SH-SY5Y (cell line): ENCODE data around the gene ABTB1.

ENCODE experiments used
- GATA2 ChIP-seq: IDR thresholded peaks from 2 replicates; pipeline ENCODE4 v1.6.1; 2011; ENCODE audit warnings: mild to moderate bottlenecking, low read depth, low read length
- GATA3 ChIP-seq: IDR thresholded peaks from 2 replicates; pipeline ENCODE4 v1.6.1; 2011; ENCODE audit warnings: low read depth, mild to moderate bottlenecking, low read length, moderate library complexity

DNA sequence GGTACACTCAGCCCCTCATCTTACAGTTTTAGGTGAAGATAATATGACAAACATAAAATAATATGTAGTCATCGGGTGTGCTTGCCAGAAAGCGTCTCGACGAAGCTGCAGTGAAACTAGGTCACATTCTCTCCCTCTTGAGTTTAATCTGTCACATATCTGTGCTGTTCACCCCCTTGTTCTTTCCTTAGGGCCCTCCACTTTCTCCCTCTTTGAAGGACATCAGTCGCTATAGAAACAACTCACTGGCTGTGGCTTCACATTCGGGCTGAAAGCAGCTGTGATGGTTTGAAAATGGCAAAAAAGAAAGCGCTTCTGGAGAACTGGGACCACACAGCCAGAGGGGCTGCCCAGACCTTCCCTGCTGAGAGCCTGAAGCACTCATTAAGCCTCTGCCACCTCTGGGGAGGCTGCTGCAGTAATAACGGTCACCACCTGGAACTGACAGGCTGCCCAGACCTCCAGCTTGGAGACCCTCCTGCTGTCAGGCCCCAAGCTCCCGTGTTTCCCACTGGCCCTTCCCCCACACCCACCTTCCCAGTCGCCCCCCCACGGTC, 50.3 kb downstream of the ABTB1 start:
- TF ChIP-seq GATA2 = no peak
- no peak for TF ChIP-seq GATA3
